H9 (cell line): ENCODE results near the gene PDF. TPM values are rescaled to one million over a fixed set of nuclear protein-coding genes. Genes with fewer than 3 reads are reported as not detected.

Source experiments
- DNase-seq: peaks from one replicate; pipeline ENCODE4 v3.0.0-alpha.2; 2017
- H2AFZ ChIP-seq: one replicate; pipeline ENCODE4 v1.6.1; 2013; ENCODE audit warnings: mild to moderate bottlenecking, low read length, control low read depth, moderate library complexity
- H2AK5ac ChIP-seq: 2 replicates; pipeline ENCODE4 v1.6.1; 2013; ENCODE audit warnings: low read length, control low read depth, mixed read lengths; ENCODE audit not compliant: insufficient read length
- H2BK120ac ChIP-seq: one replicate; pipeline ENCODE4 v1.6.1; 2013; ENCODE audit warnings: low read depth, mild to moderate bottlenecking, low read length, control low read depth, inconsistent platforms; ENCODE audit not compliant: poor library complexity, severe bottlenecking
- H2BK12ac ChIP-seq: 2 replicates; pipeline ENCODE4 v1.6.1; 2013; ENCODE audit warnings: low read length, control low read depth, mixed read lengths, low read depth; ENCODE audit not compliant: insufficient read length
- H2BK15ac ChIP-seq: 2 replicates; pipeline ENCODE4 v1.6.1; 2013; ENCODE audit warnings: low read depth, low read length, control low read depth
- H2BK20ac ChIP-seq: one replicate; pipeline ENCODE4 v1.6.1; 2013; ENCODE audit warnings: low read depth, mild to moderate bottlenecking, low read length, control low read depth, inconsistent platforms; ENCODE audit not compliant: poor library complexity, severe bottlenecking
- H2BK5ac ChIP-seq: 2 replicates; pipeline ENCODE4 v1.6.1; 2013; ENCODE audit warnings: low read length, control low read depth, mixed read lengths; ENCODE audit not compliant: insufficient read length
- H3K14ac ChIP-seq: 2 replicates; pipeline ENCODE4 v1.6.1; 2013; ENCODE audit warnings: low read length, control low read depth; ENCODE audit not compliant: insufficient read depth
- H3K18ac ChIP-seq: 2 replicates; pipeline ENCODE4 v1.6.1; 2013; ENCODE audit warnings: low read depth, mild to moderate bottlenecking, mixed read lengths, low read length, control low read depth; ENCODE audit not compliant: insufficient read length
- H3K23ac ChIP-seq: 2 replicates; pipeline ENCODE4 v1.6.1; 2013; ENCODE audit warnings: low read length, control low read depth, mixed read lengths, low read depth; ENCODE audit not compliant: insufficient read length
- H3K23me2 ChIP-seq: 2 replicates; pipeline ENCODE4 v1.6.1; 2013; ENCODE audit warnings: low read depth, mild to moderate bottlenecking, mixed read lengths, low read length, control low read depth; ENCODE audit not compliant: insufficient read length, poor library complexity, severe bottlenecking
- H3K27ac ChIP-seq: 2 replicates; pipeline ENCODE4 v1.5.1; 2013; ENCODE audit warnings: low read length, control low read depth, mixed read lengths, low read depth; ENCODE audit not compliant: insufficient read length
- H3K27me3 ChIP-seq: 2 replicates; pipeline ENCODE4 v1.6.1; 2013; ENCODE audit warnings: low read length, control low read depth, inconsistent platforms; ENCODE audit not compliant: insufficient read depth
- H3K4ac ChIP-seq: 2 replicates; pipeline ENCODE4 v1.6.1; 2013; ENCODE audit warnings: low read depth, mild to moderate bottlenecking, control low read depth, inconsistent platforms, low read length, moderate library complexity
- H3K4me1 ChIP-seq: 2 replicates; pipeline ENCODE4 v1.6.1; 2013; ENCODE audit warnings: low read length, control low read depth, inconsistent platforms; ENCODE audit not compliant: insufficient read depth
- H3K4me2 ChIP-seq: 2 replicates; pipeline ENCODE4 v1.6.1; 2013; ENCODE audit warnings: low read length, control low read depth, mixed read lengths; ENCODE audit not compliant: insufficient read length, insufficient read depth
- H3K56ac ChIP-seq: 2 replicates; pipeline ENCODE4 v1.6.1; 2013; ENCODE audit warnings: low read depth, mild to moderate bottlenecking, mixed read lengths, low read length, control low read depth; ENCODE audit not compliant: insufficient read length
- H3K79me1 ChIP-seq: 2 replicates; pipeline ENCODE4 v1.6.1; 2013; ENCODE audit warnings: low read depth, mild to moderate bottlenecking, moderate library complexity, low read length, control low read depth, inconsistent platforms; ENCODE audit not compliant: insufficient read depth, poor library complexity, severe bottlenecking
- H3K79me2 ChIP-seq: 2 replicates; pipeline ENCODE4 v1.6.1; 2013; ENCODE audit warnings: low read length, control low read depth, inconsistent platforms; ENCODE audit not compliant: insufficient read depth
- H3K9ac ChIP-seq: 2 replicates; pipeline ENCODE4 v1.6.1; 2013; ENCODE audit warnings: low read length, control low read depth, mixed read lengths; ENCODE audit not compliant: insufficient read length; ENCODE audit errors: extremely low read depth
- H3K9me3 ChIP-seq: one replicate; pipeline ENCODE4 v1.6.1; 2013; ENCODE audit warnings: low read depth, low read length, inconsistent platforms; ENCODE audit not compliant: control insufficient read depth
- H3T11ph ChIP-seq: one replicate; pipeline ENCODE4 v1.6.1; 2013; ENCODE audit warnings: mild to moderate bottlenecking, low read length, control low read depth, inconsistent platforms
- H4K20me1 ChIP-seq: one replicate; pipeline ENCODE4 v1.6.1; 2013; ENCODE audit not compliant: control insufficient read depth, insufficient read length, insufficient read depth
- H4K5ac ChIP-seq: 2 replicates; pipeline ENCODE4 v1.6.1; 2013; ENCODE audit warnings: low read depth, mild to moderate bottlenecking, mixed read lengths, low read length, control low read depth; ENCODE audit not compliant: insufficient read length
- H4K8ac ChIP-seq: replicated peaks from 2 replicates; pipeline ENCODE4 v1.6.1; 2013; ENCODE audit warnings: low read length, control low read depth, mixed read lengths, low read depth; ENCODE audit not compliant: insufficient read length
- H4K91ac ChIP-seq: 2 replicates; pipeline ENCODE4 v1.6.1; 2013; ENCODE audit warnings: low read depth, mild to moderate bottlenecking, moderate library complexity, mixed read lengths, low read length, control low read depth; ENCODE audit not compliant: insufficient read length
- H3K27ac Mint-ChIP-seq, 3 experiments: 2 replicates in 2 of 3; 3 replicates in 1 of 3; pipeline ENCODE4 v1.8.0; 2020 to 2021; ENCODE audit warnings: mixed read lengths in 3 of 3, mild to moderate bottlenecking in 1 of 3, moderate library complexity in 1 of 3
- H3K27me3 Mint-ChIP-seq: 2 replicates; pipeline ENCODE4 v1.8.0; 2021; ENCODE audit warnings: low read depth, mild to moderate bottlenecking, moderate library complexity, mixed read lengths
- H3K36me3 Mint-ChIP-seq, 3 experiments: 2 replicates in 2 of 3; 3 replicates in 1 of 3; pipeline ENCODE4 v1.8.0; 2020 to 2021; ENCODE audit warnings: low read depth in 3 of 3, mixed read lengths in 3 of 3; ENCODE audit not compliant: insufficient read depth in 1 of 3
- H3K4me1 Mint-ChIP-seq, 2 experiments: 2 replicates each; pipeline ENCODE4 v1.8.0; 2020; ENCODE audit warnings: mixed read lengths in 2 of 2
- H3K4me3 Mint-ChIP-seq, 2 experiments: 2 replicates in 1 of 2; 3 replicates in 1 of 2; pipeline ENCODE4 v1.8.0; 2020 to 2021; ENCODE audit warnings: mild to moderate bottlenecking in 2 of 2, mixed read lengths in 2 of 2, moderate library complexity in 1 of 2
- H3K9me3 Mint-ChIP-seq, 2 experiments: 2 replicates in 1 of 2; 3 replicates in 1 of 2; pipeline ENCODE4 v1.8.0; 2020; ENCODE audit warnings: mild to moderate bottlenecking in 2 of 2, mixed read lengths in 2 of 2, moderate library complexity in 1 of 2
- CTCF ChIP-seq: fragments of 200-600 bp; sonication (generic); conservative IDR thresholded peaks from 3 replicates; pipeline ENCODE4 v1.8.0; 2021; ENCODE audit warnings: antibody characterized with exemption, mild to moderate bottlenecking
- WGBS: extraction: QIAGEN DNeasy Blood & Tissue Kit; methylation state at CpG from one replicate; pipeline ENCODE4 v1.1.7; 2013; ENCODE audit warnings: missing lambda C conversion rate, low lambda C conversion rate, mixed read lengths; ENCODE audit not compliant: insufficient read length; ENCODE audit errors: extremely low coverage; 5-methylcytosine and 5-hydroxymethylcytosine counted together
- total RNA-seq: library from RNA; stranded (reverse); gene quantifications from 2 replicates; pipeline ENCODE4 v1.2.1, GENCODE V29; 2021

PDF gene
- total RNA-seq, 1 experiment from 2014 or later = 36.4 TPM

DNA sequence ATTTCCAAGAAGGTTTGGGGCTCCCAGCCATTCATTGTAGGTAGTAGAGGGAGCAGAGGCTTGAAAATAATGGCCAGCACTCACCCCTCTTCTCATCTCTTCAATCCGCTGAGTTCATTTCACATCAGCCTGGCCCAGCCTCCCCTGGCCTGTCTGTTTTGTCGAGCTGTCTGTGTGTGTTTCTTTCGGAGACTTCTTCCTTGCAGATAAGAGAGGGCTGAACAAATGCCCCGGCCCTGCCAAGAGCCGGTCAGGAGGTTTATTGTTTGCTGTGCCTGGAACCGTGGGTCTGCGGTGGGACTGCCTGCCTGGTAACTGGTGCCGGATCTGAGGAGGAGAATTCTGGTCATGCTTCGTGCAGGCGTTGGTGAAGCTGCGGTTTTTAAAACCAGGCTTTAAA is 15.9 kb downstream of the PDF start:
- no peak overlapping the region for H3K27ac ChIP-seq

More for the DNA sequence above, 15.9 kb downstream of the PDF start:
- Histone ChIP-seq H2BK5ac (no peak overlapping the region), H3T11ph (no peak overlapping the region), H3K23ac (no peak overlapping the region), H3K27me3 (no peaks in the 10 kb centered on the region), H3K4me2 (no peak overlapping the region), H3K56ac (no peak overlapping the region), H4K5ac (no peak overlapping the region), H3K18ac (no peak overlapping the region), H2AK5ac (no peak overlapping the region), H2BK120ac (no peak overlapping the region), H2BK15ac (no peak overlapping the region), H3K9ac (no peak overlapping the region), H3K79me1 (peaks cover 7% of the 10 kb centered on the region), H2BK12ac (no peak overlapping the region), H3K9me3 (no peaks in the 10 kb centered on the region), H4K91ac (no peak overlapping the region), H3K23me2 (peaks cover 6% of the 10 kb centered on the region), H4K20me1 (no peaks in the 10 kb centered on the region), H2BK20ac (no peak overlapping the region), H3K79me2 (peaks cover 3% of the 10 kb centered on the region; the same call in 1 of the 2 replicates), H2AFZ (no peak overlapping the region), H4K8ac (no peak overlapping the region), H3K4ac (no peak overlapping the region), H3K4me1 (peaks cover 2% of the 10 kb centered on the region; the same call in 1 of the 2 replicates), H3K14ac (no peak overlapping the region)
- Mint-ChIP-seq H3K27ac (peak overlapping the region in 1 of 3 experiments; percentile 22; a peak in 2 of 7 replicates), H3K9me3 (no peaks in the 10 kb centered on the region; a peak in 2 of 5 replicates), H3K27me3 (no peaks in the 10 kb centered on the region; the same call in 1 of the 2 replicates), H3K4me1 (peaks cover 7 to 10% of the 10 kb centered on the region in 2 experiments), H3K36me3 (peaks cover 30 to 58% (median 48%) of the 10 kb centered on the region in 3 experiments; a peak in 6 of 7 replicates), H3K4me3 (no peak overlapping the region)
- DNase-seq = no peak
- no CpG with 5 or more reads among the region's 11 CpGs for WGBS
- no peak for TF ChIP-seq CTCF
